ENCODE results near the gene GPC3.
"Not testable (repeated sequence)": the region's sequence is repeated elsewhere in the genome, so short reads cannot be mapped to it uniquely, and the experiment has no call there.

Gene GPC3

GRCh38 chrX:133541021-133541420 lies 444.4 kb downstream of the GPC3 start:
- no peak for DNase-seq

GRCh38 chrX:133538148-133538547 lies 447.2 kb downstream of the GPC3 start:
- DNase-seq, result no peak

- DNase-seq, result no peak
These were observed 448.3 kb downstream of the GPC3 start for GRCh38 chrX:133537142-133537541.

GRCh38 chrX:133535066-133535465 lies 450.3 kb downstream of the GPC3 start:
- DNase-seq, result no peak

- DNase-seq, result no peak
These were observed 451.2 kb downstream of the GPC3 start for GRCh38 chrX:133534172-133534571.

- no peak for DNase-seq
These were observed 452.1 kb downstream of the GPC3 start for GRCh38 chrX:133533249-133533648.

- DNase-seq, result no peak
These were observed 454.4 kb downstream of the GPC3 start for GRCh38 chrX:133530960-133531359.

GRCh38 chrX:133529578-133529977 lies 455.8 kb downstream of the GPC3 start:
- no peak for DNase-seq

- DNase-seq, result no peak
These were observed 457.6 kb downstream of the GPC3 start for GRCh38 chrX:133527825-133528224.

GRCh38 chrX:133527415-133527814 lies 458.0 kb downstream of the GPC3 start:
- DNase-seq, result peak; percentile 6

GRCh38 chrX:133526773-133527172 lies 458.6 kb downstream of the GPC3 start:
- DNase-seq, result not testable (repeated sequence)

- no peak for DNase-seq
These were observed 461.9 kb downstream of the GPC3 start for GRCh38 chrX:133523526-133523925.

- no peak for DNase-seq
These were observed 462.3 kb downstream of the GPC3 start for GRCh38 chrX:133523081-133523487.

GRCh38 chrX:133516686-133517085 lies 468.7 kb downstream of the GPC3 start:
- no peak for DNase-seq

- DNase-seq, result no peak
These were observed 470.9 kb downstream of the GPC3 start for GRCh38 chrX:133514486-133514885.

- DNase-seq, result no peak
These were observed 472.3 kb downstream of the GPC3 start for GRCh38 chrX:133513123-133513522.

GRCh38 chrX:133511041-133511440 lies 474.4 kb downstream of the GPC3 start:
- DNase-seq, result no peak

- DNase-seq, result no peak
These were observed 488.0 kb downstream of the GPC3 start for GRCh38 chrX:133497356-133497755.

- DNase-seq, result no peak
These were observed 489.7 kb downstream of the GPC3 start for GRCh38 chrX:133495464-133496391.

GRCh38 chrX:133493366-133493765 lies 492.0 kb downstream of the GPC3 start:
- DNase-seq, result no peak

GRCh38 chrX:133490955-133491354 lies 494.4 kb downstream of the GPC3 start:
- no peak for DNase-seq
